H9 (cell line): ENCODE measurements around the gene UGT2B17. TPM values are rescaled to one million over a fixed set of nuclear protein-coding genes. Genes with fewer than 3 reads are reported as not detected.

Source experiments
- DNase-seq: peaks from one replicate; pipeline ENCODE4 v3.0.0-alpha.2; 2017
- H2AFZ ChIP-seq: one replicate; pipeline ENCODE4 v1.6.1; 2013; ENCODE audit warnings: mild to moderate bottlenecking, low read length, control low read depth, moderate library complexity
- H2AK5ac ChIP-seq: 2 replicates; pipeline ENCODE4 v1.6.1; 2013; ENCODE audit warnings: low read length, control low read depth, mixed read lengths; ENCODE audit not compliant: insufficient read length
- H2BK120ac ChIP-seq: one replicate; pipeline ENCODE4 v1.6.1; 2013; ENCODE audit warnings: low read depth, mild to moderate bottlenecking, low read length, control low read depth, inconsistent platforms; ENCODE audit not compliant: poor library complexity, severe bottlenecking
- H2BK12ac ChIP-seq: 2 replicates; pipeline ENCODE4 v1.6.1; 2013; ENCODE audit warnings: low read length, control low read depth, mixed read lengths, low read depth; ENCODE audit not compliant: insufficient read length
- H2BK15ac ChIP-seq: 2 replicates; pipeline ENCODE4 v1.6.1; 2013; ENCODE audit warnings: low read depth, low read length, control low read depth
- H2BK20ac ChIP-seq: one replicate; pipeline ENCODE4 v1.6.1; 2013; ENCODE audit warnings: low read depth, mild to moderate bottlenecking, low read length, control low read depth, inconsistent platforms; ENCODE audit not compliant: poor library complexity, severe bottlenecking
- H2BK5ac ChIP-seq: 2 replicates; pipeline ENCODE4 v1.6.1; 2013; ENCODE audit warnings: low read length, control low read depth, mixed read lengths; ENCODE audit not compliant: insufficient read length
- H3K14ac ChIP-seq: 2 replicates; pipeline ENCODE4 v1.6.1; 2013; ENCODE audit warnings: low read length, control low read depth; ENCODE audit not compliant: insufficient read depth
- H3K18ac ChIP-seq: 2 replicates; pipeline ENCODE4 v1.6.1; 2013; ENCODE audit warnings: low read depth, mild to moderate bottlenecking, mixed read lengths, low read length, control low read depth; ENCODE audit not compliant: insufficient read length
- H3K23ac ChIP-seq: 2 replicates; pipeline ENCODE4 v1.6.1; 2013; ENCODE audit warnings: low read length, control low read depth, mixed read lengths, low read depth; ENCODE audit not compliant: insufficient read length
- H3K23me2 ChIP-seq: 2 replicates; pipeline ENCODE4 v1.6.1; 2013; ENCODE audit warnings: low read depth, mild to moderate bottlenecking, mixed read lengths, low read length, control low read depth; ENCODE audit not compliant: insufficient read length, poor library complexity, severe bottlenecking
- H3K27ac ChIP-seq: 2 replicates; pipeline ENCODE4 v1.5.1; 2013; ENCODE audit warnings: low read length, control low read depth, mixed read lengths, low read depth; ENCODE audit not compliant: insufficient read length
- H3K27me3 ChIP-seq: 2 replicates; pipeline ENCODE4 v1.6.1; 2013; ENCODE audit warnings: low read length, control low read depth, inconsistent platforms; ENCODE audit not compliant: insufficient read depth
- H3K4ac ChIP-seq: 2 replicates; pipeline ENCODE4 v1.6.1; 2013; ENCODE audit warnings: low read depth, mild to moderate bottlenecking, control low read depth, inconsistent platforms, low read length, moderate library complexity
- H3K4me1 ChIP-seq: 2 replicates; pipeline ENCODE4 v1.6.1; 2013; ENCODE audit warnings: low read length, control low read depth, inconsistent platforms; ENCODE audit not compliant: insufficient read depth
- H3K4me2 ChIP-seq: 2 replicates; pipeline ENCODE4 v1.6.1; 2013; ENCODE audit warnings: low read length, control low read depth, mixed read lengths; ENCODE audit not compliant: insufficient read length, insufficient read depth
- H3K56ac ChIP-seq: 2 replicates; pipeline ENCODE4 v1.6.1; 2013; ENCODE audit warnings: low read depth, mild to moderate bottlenecking, mixed read lengths, low read length, control low read depth; ENCODE audit not compliant: insufficient read length
- H3K79me1 ChIP-seq: 2 replicates; pipeline ENCODE4 v1.6.1; 2013; ENCODE audit warnings: low read depth, mild to moderate bottlenecking, moderate library complexity, low read length, control low read depth, inconsistent platforms; ENCODE audit not compliant: insufficient read depth, poor library complexity, severe bottlenecking
- H3K79me2 ChIP-seq: 2 replicates; pipeline ENCODE4 v1.6.1; 2013; ENCODE audit warnings: low read length, control low read depth, inconsistent platforms; ENCODE audit not compliant: insufficient read depth
- H3K9ac ChIP-seq: 2 replicates; pipeline ENCODE4 v1.6.1; 2013; ENCODE audit warnings: low read length, control low read depth, mixed read lengths; ENCODE audit not compliant: insufficient read length; ENCODE audit errors: extremely low read depth
- H3K9me3 ChIP-seq: one replicate; pipeline ENCODE4 v1.6.1; 2013; ENCODE audit warnings: low read depth, low read length, inconsistent platforms; ENCODE audit not compliant: control insufficient read depth
- H3T11ph ChIP-seq: one replicate; pipeline ENCODE4 v1.6.1; 2013; ENCODE audit warnings: mild to moderate bottlenecking, low read length, control low read depth, inconsistent platforms
- H4K20me1 ChIP-seq: one replicate; pipeline ENCODE4 v1.6.1; 2013; ENCODE audit not compliant: control insufficient read depth, insufficient read length, insufficient read depth
- H4K5ac ChIP-seq: 2 replicates; pipeline ENCODE4 v1.6.1; 2013; ENCODE audit warnings: low read depth, mild to moderate bottlenecking, mixed read lengths, low read length, control low read depth; ENCODE audit not compliant: insufficient read length
- H4K8ac ChIP-seq: replicated peaks from 2 replicates; pipeline ENCODE4 v1.6.1; 2013; ENCODE audit warnings: low read length, control low read depth, mixed read lengths, low read depth; ENCODE audit not compliant: insufficient read length
- H4K91ac ChIP-seq: 2 replicates; pipeline ENCODE4 v1.6.1; 2013; ENCODE audit warnings: low read depth, mild to moderate bottlenecking, moderate library complexity, mixed read lengths, low read length, control low read depth; ENCODE audit not compliant: insufficient read length
- H3K27ac Mint-ChIP-seq, 3 experiments: 2 replicates in 2 of 3; 3 replicates in 1 of 3; pipeline ENCODE4 v1.8.0; 2020 to 2021; ENCODE audit warnings: mixed read lengths in 3 of 3, mild to moderate bottlenecking in 1 of 3, moderate library complexity in 1 of 3
- H3K27me3 Mint-ChIP-seq: 2 replicates; pipeline ENCODE4 v1.8.0; 2021; ENCODE audit warnings: low read depth, mild to moderate bottlenecking, moderate library complexity, mixed read lengths
- H3K36me3 Mint-ChIP-seq, 3 experiments: 2 replicates in 2 of 3; 3 replicates in 1 of 3; pipeline ENCODE4 v1.8.0; 2020 to 2021; ENCODE audit warnings: low read depth in 3 of 3, mixed read lengths in 3 of 3; ENCODE audit not compliant: insufficient read depth in 1 of 3
- H3K4me1 Mint-ChIP-seq, 2 experiments: 2 replicates each; pipeline ENCODE4 v1.8.0; 2020; ENCODE audit warnings: mixed read lengths in 2 of 2
- H3K4me3 Mint-ChIP-seq, 2 experiments: 2 replicates in 1 of 2; 3 replicates in 1 of 2; pipeline ENCODE4 v1.8.0; 2020 to 2021; ENCODE audit warnings: mild to moderate bottlenecking in 2 of 2, mixed read lengths in 2 of 2, moderate library complexity in 1 of 2
- H3K9me3 Mint-ChIP-seq, 2 experiments: 2 replicates in 1 of 2; 3 replicates in 1 of 2; pipeline ENCODE4 v1.8.0; 2020; ENCODE audit warnings: mild to moderate bottlenecking in 2 of 2, mixed read lengths in 2 of 2, moderate library complexity in 1 of 2
- WGBS: extraction: QIAGEN DNeasy Blood & Tissue Kit; methylation state at CpG from one replicate; pipeline ENCODE4 v1.1.7; 2013; ENCODE audit warnings: missing lambda C conversion rate, low lambda C conversion rate, mixed read lengths; ENCODE audit not compliant: insufficient read length; ENCODE audit errors: extremely low coverage; 5-methylcytosine and 5-hydroxymethylcytosine counted together
- total RNA-seq: library from RNA; stranded (reverse); gene quantifications from 2 replicates; pipeline ENCODE4 v1.2.1, GENCODE V29; 2021
- TF ChIP-seq, protein P1 (sequence below): fragments of 200-600 bp; sonication (generic); conservative IDR thresholded peaks from 3 replicates; pipeline ENCODE4 v1.8.0; 2021; ENCODE audit warnings: antibody characterized with exemption, mild to moderate bottlenecking

UGT2B17 gene
- total RNA-seq, 1 experiment from 2014 or later, result not detected

DNA sequence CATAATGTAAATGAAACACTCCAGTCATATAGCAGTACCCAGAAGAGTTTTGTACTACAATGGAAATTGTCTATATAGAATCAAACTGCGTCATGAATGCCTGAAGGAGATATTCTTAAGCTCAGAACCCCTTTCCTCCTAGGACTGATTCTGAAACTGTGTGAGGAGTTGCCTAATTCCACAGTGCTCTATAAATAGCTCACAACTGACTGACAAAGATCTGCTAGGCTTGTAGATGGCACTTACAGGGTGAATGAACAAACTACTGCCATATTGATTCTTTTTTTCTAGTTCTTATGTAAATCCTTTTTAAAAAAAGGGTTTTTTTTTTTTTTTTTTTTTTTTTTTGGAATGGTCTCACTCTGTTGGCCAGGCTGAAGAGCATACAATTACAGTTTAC is 30.1 kb upstream of the UGT2B17 start:
- Histone ChIP-seq H3K4me2 (no peak overlapping the region), H2AFZ (no peak overlapping the region)
- no peaks in the 10 kb centered on the region; the same call in 1 of the 2 replicates for H3K27me3 Mint-ChIP-seq

More for the DNA sequence above, 30.1 kb upstream of the UGT2B17 start:
- no peak overlapping the region for H2BK5ac ChIP-seq
- H3K9ac ChIP-seq, result no peak overlapping the region
- peaks cover 0 to 5% (median 0%) of the 10 kb centered on the region in 3 experiments; a peak in 2 of 7 replicates for H3K36me3 Mint-ChIP-seq
- no peaks in the 10 kb centered on the region for H3K79me2 ChIP-seq
- H2BK20ac ChIP-seq, result no peak overlapping the region
- no peak overlapping the region for H2BK120ac ChIP-seq
- H3K23ac ChIP-seq, result no peak overlapping the region
- no peaks in the 10 kb centered on the region for H3K27me3 ChIP-seq
- no peak overlapping the region for H3K4ac ChIP-seq
- TF ChIP-seq, protein P1, sequence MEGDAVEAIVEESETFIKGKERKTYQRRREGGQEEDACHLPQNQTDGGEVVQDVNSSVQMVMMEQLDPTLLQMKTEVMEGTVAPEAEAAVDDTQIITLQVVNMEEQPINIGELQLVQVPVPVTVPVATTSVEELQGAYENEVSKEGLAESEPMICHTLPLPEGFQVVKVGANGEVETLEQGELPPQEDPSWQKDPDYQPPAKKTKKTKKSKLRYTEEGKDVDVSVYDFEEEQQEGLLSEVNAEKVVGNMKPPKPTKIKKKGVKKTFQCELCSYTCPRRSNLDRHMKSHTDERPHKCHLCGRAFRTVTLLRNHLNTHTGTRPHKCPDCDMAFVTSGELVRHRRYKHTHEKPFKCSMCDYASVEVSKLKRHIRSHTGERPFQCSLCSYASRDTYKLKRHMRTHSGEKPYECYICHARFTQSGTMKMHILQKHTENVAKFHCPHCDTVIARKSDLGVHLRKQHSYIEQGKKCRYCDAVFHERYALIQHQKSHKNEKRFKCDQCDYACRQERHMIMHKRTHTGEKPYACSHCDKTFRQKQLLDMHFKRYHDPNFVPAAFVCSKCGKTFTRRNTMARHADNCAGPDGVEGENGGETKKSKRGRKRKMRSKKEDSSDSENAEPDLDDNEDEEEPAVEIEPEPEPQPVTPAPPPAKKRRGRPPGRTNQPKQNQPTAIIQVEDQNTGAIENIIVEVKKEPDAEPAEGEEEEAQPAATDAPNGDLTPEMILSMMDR, result no peak
- H2BK12ac ChIP-seq, result no peak overlapping the region
- H2AK5ac ChIP-seq, result no peak overlapping the region
- no peaks in the 10 kb centered on the region for H3K79me1 ChIP-seq
- no peaks in the 10 kb centered on the region for H3K4me1 Mint-ChIP-seq
- no peak overlapping the region for H3K27ac ChIP-seq
- H3K9me3 ChIP-seq, result no peaks in the 10 kb centered on the region
- H3K9me3 Mint-ChIP-seq, result peaks cover 2 to 4% of the 10 kb centered on the region in 2 experiments; a peak in 2 of 5 replicates
- no peak overlapping the region for H3K4me3 Mint-ChIP-seq
- H3T11ph ChIP-seq, result no peak overlapping the region
- H3K23me2 ChIP-seq, result no peaks in the 10 kb centered on the region
- no peaks in the 10 kb centered on the region for H4K20me1 ChIP-seq
- WGBS, result no CpG with 5 or more reads among the region's 1 CpG
- H3K14ac ChIP-seq, result no peak overlapping the region
- H3K56ac ChIP-seq, result no peak overlapping the region
- H3K4me1 ChIP-seq, result no peaks in the 10 kb centered on the region
- H4K5ac ChIP-seq, result no peak overlapping the region
- no peak overlapping the region for H3K18ac ChIP-seq
- no peak overlapping the region for H3K27ac Mint-ChIP-seq
- no peak overlapping the region for H4K8ac ChIP-seq
- H4K91ac ChIP-seq, result no peak overlapping the region
- no peak for DNase-seq
- H2BK15ac ChIP-seq, result no peak overlapping the region
